RWPE2 (cell line): ENCODE measurements around the gene ERN1.

Experiments
- ATAC-seq: fragments of 200-7000 bp; cut with Tn5 transposase; 3 replicates; pipeline ENCODE4 v1.9.1; 2021; ENCODE audit warnings: low read depth
- DNase-seq: peaks from one replicate; pipeline ENCODE4 v3.0.0-alpha.2; 2020; ENCODE audit warnings: low spot score
- H3K27ac ChIP-seq: fragments of 450-650 bp; 2 replicates; pipeline ENCODE4 v1.5.1; 2017; ENCODE audit warnings: mild to moderate bottlenecking; ENCODE audit not compliant: poor library complexity, severe bottlenecking
- H3K27me3 ChIP-seq: fragments of 250-450 bp; sonication (Bioruptor Pico); 2 replicates; pipeline ENCODE4 v1.5.1; 2021; ENCODE audit warnings: mild to moderate bottlenecking, moderate library complexity; ENCODE audit not compliant: insufficient read depth, poor library complexity, severe bottlenecking
- H3K36me3 ChIP-seq: fragments of 250-450 bp; sonication (Bioruptor Pico); 2 replicates; pipeline ENCODE4 v1.5.1; 2020; ENCODE audit warnings: low read depth, mild to moderate bottlenecking, moderate library complexity
- H3K4me1 ChIP-seq: fragments of 250-450 bp; sonication (Bioruptor Pico); 2 replicates; pipeline ENCODE4 v1.5.1; 2021; ENCODE audit warnings: mild to moderate bottlenecking, moderate library complexity; ENCODE audit not compliant: insufficient read depth, poor library complexity, severe bottlenecking
- H3K4me3 ChIP-seq: fragments of 250-450 bp; sonication (Bioruptor Pico); 2 replicates; pipeline ENCODE4 v1.5.1; 2021; ENCODE audit warnings: mild to moderate bottlenecking, moderate library complexity; ENCODE audit not compliant: severe bottlenecking
- H3K9me3 ChIP-seq: fragments of 250-450 bp; sonication (Bioruptor Pico); 2 replicates; pipeline ENCODE4 v1.5.1; 2021; ENCODE audit warnings: mild to moderate bottlenecking, moderate library complexity; ENCODE audit not compliant: severe bottlenecking
- CTCF ChIP-seq: fragments of 450-650 bp; IDR thresholded peaks from one replicate; pipeline ENCODE4 v1.5.1; 2017; ENCODE audit warnings: mild to moderate bottlenecking, moderate library complexity; ENCODE audit not compliant: poor library complexity, severe bottlenecking

The ERN1 gene

GRCh38 chr17:64139542-64139941 is 9.6 kb upstream of the ERN1 start:
- no peak for ATAC-seq
- no peaks in the 10 kb centered on the region for H3K4me1 ChIP-seq
- no peak for DNase-seq
- no peaks in the 10 kb centered on the region for H3K27me3 ChIP-seq
- H3K9me3 ChIP-seq = no peaks in the 10 kb centered on the region
- no peak overlapping the region for H3K4me3 ChIP-seq
- no peak overlapping the region for H3K27ac ChIP-seq
- no peak for TF ChIP-seq CTCF
- H3K36me3 ChIP-seq = no peaks in the 10 kb centered on the region

- Histone ChIP-seq H3K27me3 (no peaks in the 10 kb centered on the region), H3K9me3 (no peaks in the 10 kb centered on the region), H3K27ac (no peak overlapping the region), H3K4me3 (no peak overlapping the region), H3K4me1 (no peaks in the 10 kb centered on the region), H3K36me3 (no peaks in the 10 kb centered on the region)
- ATAC-seq = no peak
- DNase-seq = no peak
- TF ChIP-seq CTCF = no peak
Measured at GRCh38 chr17:64138441-64138840, 8.5 kb upstream of the ERN1 start.

GRCh38 chr17:64135000-64135399 is 5.1 kb upstream of the ERN1 start:
- DNase-seq = no peak

GRCh38 chr17:64134216-64134970 is 4.4 kb upstream of the ERN1 start:
- H3K27ac ChIP-seq = no peak overlapping the region
- no peak overlapping the region for H3K4me3 ChIP-seq
- no peaks in the 10 kb centered on the region for H3K36me3 ChIP-seq
- no peak for TF ChIP-seq CTCF
- no peak for DNase-seq
- peaks cover 6% of the 10 kb centered on the region for H3K4me1 ChIP-seq
- no peak for ATAC-seq
- no peaks in the 10 kb centered on the region for H3K27me3 ChIP-seq
- H3K9me3 ChIP-seq = no peaks in the 10 kb centered on the region

More at GRCh38 chr17:64135000-64135399, 5.1 kb upstream of the ERN1 start:
- Histone ChIP-seq H3K4me3 (no peak overlapping the region), H3K27me3 (no peaks in the 10 kb centered on the region), H3K9me3 (no peaks in the 10 kb centered on the region), H3K27ac (no peak overlapping the region), H3K4me1 (peaks cover 6% of the 10 kb centered on the region), H3K36me3 (no peaks in the 10 kb centered on the region)
- ATAC-seq = no peak
- no peak for TF ChIP-seq CTCF

GRCh38 chr17:64133546-64134215 is 3.7 kb upstream of the ERN1 start:
- no peaks in the 10 kb centered on the region for H3K36me3 ChIP-seq
- H3K27me3 ChIP-seq = no peaks in the 10 kb centered on the region
- no peak overlapping the region for H3K27ac ChIP-seq
- H3K4me3 ChIP-seq = no peak overlapping the region
- H3K9me3 ChIP-seq = no peaks in the 10 kb centered on the region
- DNase-seq (no peak), ATAC-seq (peak; percentile 19; the same call in 2 of the 3 replicates)
- peak; percentile 81 for TF ChIP-seq CTCF
- H3K4me1 ChIP-seq = peaks cover 6% of the 10 kb centered on the region
